GM23338 (cell line): ENCODE measurements around the gene OBP2A. TPM values are rescaled to one million over a fixed set of nuclear protein-coding genes. Genes with fewer than 3 reads are reported as not detected.

Experiments used
- ATAC-seq: fragments of 200-7000 bp; cut with Tn5 transposase; 3 replicates; pipeline ENCODE4 v1.9.1; 2020
- DNase-seq: peaks from one replicate; pipeline ENCODE4 v3.0.0-alpha.2; 2015; ENCODE audit warnings: low spot score
- H2AFZ ChIP-seq: fragments of 200-600 bp; sonication (generic); 2 replicates; pipeline ENCODE4 v1.8.0; 2016; ENCODE audit warnings: antibody characterized with exemption, mild to moderate bottlenecking, moderate library complexity
- H3F3A ChIP-seq: fragments of 200-600 bp; sonication (generic); replicated peaks from 2 replicates; pipeline ENCODE4 v1.8.0; 2017; ENCODE audit warnings: antibody characterized with exemption, mixed run types, low read depth
- H3K27ac ChIP-seq: fragments of 200-600 bp; sonication (generic); 2 replicates; pipeline ENCODE4 v1.6.1; 2016; ENCODE audit warnings: low read depth
- H3K27me3 ChIP-seq: fragments of 200-600 bp; sonication (generic); 2 replicates; pipeline ENCODE4 v1.8.0; 2016; ENCODE audit warnings: mild to moderate bottlenecking, mixed run types, moderate library complexity; ENCODE audit not compliant: insufficient read depth
- H3K36me3 ChIP-seq: fragments of 200-600 bp; sonication (generic); 2 replicates; pipeline ENCODE4 v1.8.0; 2016; ENCODE audit warnings: mild to moderate bottlenecking; ENCODE audit not compliant: insufficient read depth
- H3K4me1 ChIP-seq: fragments of 200-600 bp; sonication (generic); 2 replicates; pipeline ENCODE4 v1.8.0; 2016; ENCODE audit warnings: mild to moderate bottlenecking, moderate library complexity; ENCODE audit not compliant: insufficient read depth
- H3K4me2 ChIP-seq: fragments of 200-600 bp; sonication (generic); 2 replicates; pipeline ENCODE4 v1.7.1; 2017; ENCODE audit warnings: mixed run types
- H3K4me3 ChIP-seq: fragments of 200-600 bp; sonication (generic); 2 replicates; pipeline ENCODE4 v1.6.1; 2016; ENCODE audit warnings: mixed run types
- H3K79me2 ChIP-seq: fragments of 200-600 bp; sonication (generic); replicated peaks from 2 replicates; pipeline ENCODE4 v1.8.0; 2017; ENCODE audit warnings: mild to moderate bottlenecking; ENCODE audit not compliant: insufficient read depth
- H3K9me2 ChIP-seq: fragments of 200-600 bp; sonication (generic); 2 replicates; pipeline ENCODE4 v1.8.0; 2017; ENCODE audit not compliant: insufficient read depth
- H4K20me1 ChIP-seq: fragments of 200-600 bp; sonication (generic); replicated peaks from 2 replicates; pipeline ENCODE4 v1.8.0; 2017; ENCODE audit warnings: mild to moderate bottlenecking; ENCODE audit not compliant: insufficient read depth
- H3K27ac Mint-ChIP-seq: 2 replicates; pipeline ENCODE4 v1.8.0; 2020; ENCODE audit warnings: inconsistent platforms, mild to moderate bottlenecking, moderate library complexity, mixed read lengths
- H3K27me3 Mint-ChIP-seq: 3 replicates; pipeline ENCODE4 v1.8.0; 2022; ENCODE audit warnings: low read depth, mild to moderate bottlenecking, moderate library complexity, mixed read lengths, inconsistent platforms; ENCODE audit not compliant: insufficient read depth, poor library complexity
- H3K36me3 Mint-ChIP-seq: 3 replicates; pipeline ENCODE4 v1.8.0; 2021; ENCODE audit warnings: low read depth, mild to moderate bottlenecking, inconsistent platforms, moderate library complexity, mixed read lengths
- H3K4me1 Mint-ChIP-seq: 3 replicates; pipeline ENCODE4 v1.8.0; 2020; ENCODE audit warnings: mild to moderate bottlenecking, inconsistent platforms, mixed read lengths
- H3K4me3 Mint-ChIP-seq: 3 replicates; pipeline ENCODE4 v1.8.0; 2021; ENCODE audit warnings: moderate library complexity, mild to moderate bottlenecking, inconsistent platforms, mixed read lengths
- H3K9me3 Mint-ChIP-seq: 3 replicates; pipeline ENCODE4 v1.8.0; 2020; ENCODE audit warnings: moderate library complexity, mild to moderate bottlenecking, inconsistent platforms, mixed read lengths
- CREB1 ChIP-seq: fragments of 250-450 bp; sonication (Bioruptor Pico); IDR thresholded peaks from 2 replicates; pipeline ENCODE4 v1.5.0; 2020; ENCODE audit warnings: low read depth, mild to moderate bottlenecking, moderate library complexity
- EZH2 ChIP-seq: fragments of 200-600 bp; sonication (generic); IDR thresholded peaks from one replicate; pipeline ENCODE4 v1.8.0; 2017; ENCODE audit warnings: antibody characterized with exemption, mild to moderate bottlenecking, low read depth; ENCODE audit not compliant: unreplicated experiment
- EZH2phosphoT487 ChIP-seq: fragments of 200-600 bp; sonication (generic); IDR thresholded peaks from one replicate; pipeline ENCODE4 v1.8.1; 2018; ENCODE audit warnings: antibody characterized with exemption; ENCODE audit not compliant: unreplicated experiment
- NANOG ChIP-seq: IDR thresholded peaks from 2 replicates; pipeline ENCODE4 v1.6.1; 2016; ENCODE audit warnings: antibody characterized with exemption, borderline replicate concordance
- STAT1 ChIP-seq: IDR thresholded peaks from one replicate; pipeline ENCODE4 v1.6.1; 2016; ENCODE audit warnings: antibody characterized with exemption; ENCODE audit not compliant: unreplicated experiment
- ZNF331 ChIP-seq: fragments of 250-450 bp; sonication (Bioruptor Pico); IDR thresholded peaks from 2 replicates; pipeline ENCODE4 v1.5.0; 2020; ENCODE audit warnings: low read depth, mild to moderate bottlenecking, moderate library complexity
- ZNF462 ChIP-seq: fragments of 250-450 bp; sonication (Bioruptor Pico); IDR thresholded peaks from 2 replicates; pipeline ENCODE4 v1.5.0; 2020; ENCODE audit warnings: mild to moderate bottlenecking, moderate library complexity
- polyA plus RNA-seq: library from polyadenylated mRNA; unstranded; fragments of >200 nt; fragmentation: Nextera tagmentation; extraction: Ambion mirVana; gene quantifications from 2 replicates; pipeline ENCODE4 v1.2.1, GENCODE V29; 2016
- total RNA-seq: library from RNA; depleted of rRNA; stranded (reverse); fragments of >200 nt; shearing (Covaris generic); gene quantifications from 2 replicates; pipeline ENCODE4 v1.2.3, GENCODE V29; 2014
- TF ChIP-seq, protein P1 (sequence below): IDR thresholded peaks from 2 replicates; pipeline ENCODE4 v1.6.1; 2016; ENCODE audit warnings: antibody characterized with exemption
- TF ChIP-seq, protein P2 (sequence below), 2 experiments: fragments of 200-600 bp in 1 of 2; sonication (generic) in 1 of 2; conservative IDR thresholded peaks; 2 replicates each; pipeline versions ENCODE4 v1.5.1 to v1.6.1; 2016 to 2017; ENCODE audit warnings: antibody characterized with exemption in 2 of 2, low read depth in 2 of 2, mild to moderate bottlenecking in 2 of 2, moderate library complexity in 1 of 2

Gene OBP2A
- total and polyA plus RNA-seq, 2 experiments from 2014 or later: not detected

DNA sequence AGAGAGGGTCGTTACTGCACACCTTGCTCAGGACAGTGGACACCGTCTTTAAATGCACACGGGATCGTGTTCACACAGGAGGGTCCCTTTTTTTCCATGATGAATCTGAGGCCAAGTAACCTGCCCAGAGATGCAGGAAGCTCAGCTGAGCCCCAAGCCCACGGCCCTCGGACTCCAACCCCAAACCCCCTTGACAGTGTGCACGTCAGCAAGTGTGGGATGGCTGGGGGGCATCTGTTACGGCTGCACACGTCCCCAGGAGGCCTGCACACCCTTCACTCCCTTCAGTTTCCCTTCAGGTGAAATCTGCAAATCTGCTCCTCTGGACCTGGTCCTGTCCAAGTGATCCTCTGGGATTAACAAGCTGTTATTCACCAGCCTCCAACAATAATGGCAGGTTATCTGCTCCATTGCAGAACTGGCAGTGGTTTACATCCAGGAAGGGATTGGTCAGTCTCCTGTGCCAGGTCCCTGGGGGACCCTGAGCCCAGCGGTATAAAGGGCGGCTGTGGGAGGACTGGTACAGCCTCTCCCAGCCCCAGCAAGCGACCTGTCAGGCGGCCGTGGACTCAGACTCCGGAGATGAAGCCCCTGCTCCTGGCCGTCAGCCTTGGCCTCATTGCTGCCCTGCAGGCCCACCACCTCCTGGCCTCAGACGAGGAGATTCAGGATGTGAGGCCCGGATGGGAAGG lies 24.9 kb upstream of the OBP2A start, which contains the start of gene LCN1 (continued):
- no peak for TF ChIP-seq ZNF462 (CRISPR knock-in tag)
- TF ChIP-seq, protein P1, sequence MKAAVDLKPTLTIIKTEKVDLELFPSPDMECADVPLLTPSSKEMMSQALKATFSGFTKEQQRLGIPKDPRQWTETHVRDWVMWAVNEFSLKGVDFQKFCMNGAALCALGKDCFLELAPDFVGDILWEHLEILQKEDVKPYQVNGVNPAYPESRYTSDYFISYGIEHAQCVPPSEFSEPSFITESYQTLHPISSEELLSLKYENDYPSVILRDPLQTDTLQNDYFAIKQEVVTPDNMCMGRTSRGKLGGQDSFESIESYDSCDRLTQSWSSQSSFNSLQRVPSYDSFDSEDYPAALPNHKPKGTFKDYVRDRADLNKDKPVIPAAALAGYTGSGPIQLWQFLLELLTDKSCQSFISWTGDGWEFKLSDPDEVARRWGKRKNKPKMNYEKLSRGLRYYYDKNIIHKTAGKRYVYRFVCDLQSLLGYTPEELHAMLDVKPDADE: no peak
- TF ChIP-seq CREB1 (CRISPR knock-in tag): no peak
- TF ChIP-seq STAT1: no peak
- no peak for TF ChIP-seq EZH2
- no peak for TF ChIP-seq EZH2phosphoT487

DNA sequence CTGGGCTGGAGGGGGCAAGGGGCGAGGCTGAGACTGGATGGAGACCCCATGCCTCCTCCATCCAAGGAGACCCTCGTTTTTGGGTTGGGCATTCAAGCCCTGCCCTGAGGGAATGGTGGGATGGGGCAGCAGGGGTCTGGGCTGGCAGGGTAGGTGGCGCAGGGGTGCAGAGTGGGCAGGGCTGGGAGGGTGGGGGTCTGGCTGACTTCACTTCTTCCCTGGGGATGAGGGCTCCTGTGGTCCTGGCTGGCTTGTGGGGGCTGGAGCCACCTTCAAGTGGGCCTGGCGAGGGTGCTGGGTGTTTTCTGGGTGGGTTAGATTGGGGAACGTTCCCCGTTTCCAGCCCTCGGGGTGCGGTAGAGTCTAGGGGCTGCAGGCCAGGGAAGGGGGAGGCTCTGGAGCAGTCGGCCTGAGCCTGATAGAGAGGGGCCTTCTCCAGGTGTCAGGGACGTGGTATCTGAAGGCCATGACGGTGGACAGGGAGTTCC lies 24.3 kb upstream of the OBP2A start:
- no peak for TF ChIP-seq NANOG
- no peak for TF ChIP-seq ZNF331
- TF ChIP-seq, protein P2, sequence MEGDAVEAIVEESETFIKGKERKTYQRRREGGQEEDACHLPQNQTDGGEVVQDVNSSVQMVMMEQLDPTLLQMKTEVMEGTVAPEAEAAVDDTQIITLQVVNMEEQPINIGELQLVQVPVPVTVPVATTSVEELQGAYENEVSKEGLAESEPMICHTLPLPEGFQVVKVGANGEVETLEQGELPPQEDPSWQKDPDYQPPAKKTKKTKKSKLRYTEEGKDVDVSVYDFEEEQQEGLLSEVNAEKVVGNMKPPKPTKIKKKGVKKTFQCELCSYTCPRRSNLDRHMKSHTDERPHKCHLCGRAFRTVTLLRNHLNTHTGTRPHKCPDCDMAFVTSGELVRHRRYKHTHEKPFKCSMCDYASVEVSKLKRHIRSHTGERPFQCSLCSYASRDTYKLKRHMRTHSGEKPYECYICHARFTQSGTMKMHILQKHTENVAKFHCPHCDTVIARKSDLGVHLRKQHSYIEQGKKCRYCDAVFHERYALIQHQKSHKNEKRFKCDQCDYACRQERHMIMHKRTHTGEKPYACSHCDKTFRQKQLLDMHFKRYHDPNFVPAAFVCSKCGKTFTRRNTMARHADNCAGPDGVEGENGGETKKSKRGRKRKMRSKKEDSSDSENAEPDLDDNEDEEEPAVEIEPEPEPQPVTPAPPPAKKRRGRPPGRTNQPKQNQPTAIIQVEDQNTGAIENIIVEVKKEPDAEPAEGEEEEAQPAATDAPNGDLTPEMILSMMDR (conservative IDR thresholded peaks at IDR 0.05; ENCODE audit: low read depth in 2 of 2): no peak
- no peak for TF ChIP-seq EZH2
- TF ChIP-seq EZH2phosphoT487: no peak
- no peaks in the 10 kb centered on the region for H3K27me3 Mint-ChIP-seq
- Histone ChIP-seq H3K36me3 (no peaks in the 10 kb centered on the region), H3K4me2 (no peak overlapping the region), H3K4me3 (no peak overlapping the region), H3K79me2 (no peaks in the 10 kb centered on the region), H2AFZ (no peak overlapping the region), H3K27ac (no peak overlapping the region), H3K4me1 (no peaks in the 10 kb centered on the region), H3F3A (no peaks in the 10 kb centered on the region), H3K9me2 (no peaks in the 10 kb centered on the region), H3K27me3 (no peaks in the 10 kb centered on the region), H4K20me1 (no peaks in the 10 kb centered on the region)
- H3K4me3 Mint-ChIP-seq: no peak overlapping the region
- peaks cover 10% of the 10 kb centered on the region; the same call in 2 of the 3 replicates for H3K4me1 Mint-ChIP-seq
- no peak for DNase-seq
- H3K27ac Mint-ChIP-seq: no peak overlapping the region
- no peak for ATAC-seq
- H3K9me3 Mint-ChIP-seq: no peaks in the 10 kb centered on the region
- no peaks in the 10 kb centered on the region for H3K36me3 Mint-ChIP-seq
